ENCODE data around the gene SESN3.

The SESN3 gene

DNA sequence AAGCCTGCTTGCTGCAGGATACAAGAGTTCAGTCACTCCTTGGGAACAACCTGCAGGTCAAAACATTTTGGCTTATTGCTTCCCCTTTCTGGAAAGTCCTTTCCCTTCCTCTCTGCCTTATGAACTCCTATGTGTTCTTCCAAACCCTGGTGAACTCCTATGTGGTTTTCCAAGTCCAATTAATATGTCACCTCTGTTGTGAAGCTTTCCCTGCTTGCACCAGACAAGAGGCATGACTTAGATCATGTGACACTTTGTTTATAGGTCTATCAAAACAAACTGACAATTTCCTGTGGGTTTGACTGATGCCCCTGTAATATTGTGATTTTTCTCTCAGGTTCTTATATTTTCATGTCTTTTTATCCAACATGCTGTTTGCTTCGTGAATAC is 77.2 kb downstream of the SESN3 start:
- in situ Hi-C loops (cut with MboI; ENCODE audit: low sequenced_read_pairs): loop anchor here (10.0 kb wide), 2 partner anchors 551 to 611 kb away; no protein-coding TSS in a partner anchor

- in situ Hi-C loops (cut with MboI; ENCODE audit: low sequenced_read_pairs): loop anchor here (10.0 kb wide), 2 partner anchors 552 to 612 kb away; no protein-coding TSS in a partner anchor
These were observed 77.8 kb downstream of the SESN3 start for GRCh38 chr11:95152876-95153856.

- in situ Hi-C loops (cut with MboI; ENCODE audit: low sequenced_read_pairs): loop anchor here (10.0 kb wide), 2 partner anchors 554 to 614 kb away; no protein-coding TSS in a partner anchor
These were observed 79.9 kb downstream of the SESN3 start for GRCh38 chr11:95150956-95151684.

DNA sequence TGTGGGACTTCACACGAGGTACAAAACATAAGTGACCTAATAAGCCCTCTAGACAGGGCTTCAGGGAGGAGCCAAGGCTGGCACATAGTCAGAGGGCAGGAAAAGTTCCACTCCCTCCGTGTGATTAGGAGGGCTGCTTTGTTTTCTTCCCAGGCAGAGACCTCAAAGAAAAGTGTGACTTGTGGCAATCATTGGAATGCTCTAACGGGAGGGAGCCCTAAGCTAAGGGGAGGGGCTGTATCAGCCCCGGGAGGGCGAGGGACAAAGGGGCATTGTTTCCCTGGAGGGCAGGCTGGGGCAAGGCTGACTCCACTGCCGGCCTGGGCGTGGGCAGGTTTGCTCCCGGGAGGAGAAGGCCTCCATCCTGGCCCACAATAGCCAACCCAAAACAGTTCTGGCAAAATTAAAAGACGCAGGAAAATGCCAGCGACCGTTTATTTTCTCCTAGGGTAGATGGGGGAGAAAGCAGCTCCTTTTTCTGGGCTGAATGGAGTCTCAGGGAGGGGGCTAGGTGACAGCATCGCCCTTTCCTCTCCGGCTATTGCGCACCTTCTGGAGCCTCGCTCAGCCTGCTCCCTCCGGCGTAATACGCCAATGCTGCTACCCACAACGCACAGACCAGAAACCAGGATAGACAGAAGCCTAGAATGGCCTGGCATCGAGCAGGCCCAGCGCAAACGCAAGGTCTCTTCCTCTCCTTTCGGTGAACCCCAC is 81.2 kb downstream of the SESN3 start:
- in situ Hi-C loops (cut with MboI; ENCODE audit: low sequenced_read_pairs): loop anchor here (10.0 to 25.0 kb wide), 3 partner anchors 555 to 1287 kb away; no protein-coding TSS in a partner anchor

DNA sequence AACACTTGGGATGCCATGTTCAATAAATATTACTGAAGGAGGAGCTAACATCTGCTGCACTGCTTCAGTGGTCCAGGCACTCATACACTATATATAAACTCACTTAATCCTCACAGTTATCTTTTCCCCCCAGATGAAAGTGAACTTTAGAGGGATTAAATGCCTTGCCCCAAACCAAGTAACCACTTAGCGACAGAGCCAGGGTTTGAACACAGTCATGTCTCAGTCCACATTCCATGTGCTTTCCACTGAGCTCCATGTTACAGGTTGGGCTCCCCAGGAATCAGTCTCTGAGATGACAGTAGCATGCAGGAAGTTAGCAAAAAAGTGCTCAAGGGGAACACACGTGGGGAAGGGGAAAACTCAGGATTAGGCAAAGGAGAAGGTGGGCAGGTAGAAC is 82.1 kb downstream of the SESN3 start:
- in situ Hi-C loops (cut with MboI; ENCODE audit: low sequenced_read_pairs): loop anchor here (25.0 kb wide), 1 partner anchor 1288 kb away; no protein-coding TSS in a partner anchor

DNA sequence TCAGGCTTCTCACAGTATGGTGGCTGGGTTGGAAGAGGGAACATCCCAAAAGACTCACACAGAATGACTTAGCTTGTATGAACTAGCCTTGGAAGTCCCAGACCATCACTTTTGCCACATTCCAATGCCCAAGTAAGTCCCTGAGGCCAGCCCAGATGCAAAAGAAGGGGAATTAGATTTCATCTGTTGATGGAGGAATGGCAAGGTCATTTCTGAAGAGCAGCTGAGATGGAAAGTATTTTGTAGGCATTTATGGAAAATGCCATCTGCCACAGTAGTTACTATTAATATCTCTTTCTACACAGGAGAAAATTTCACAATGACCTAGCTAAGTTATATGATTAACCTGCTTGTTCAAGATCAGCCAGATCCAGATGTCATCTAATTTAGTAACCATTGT is 82.6 kb downstream of the SESN3 start:
- in situ Hi-C loops (cut with MboI; ENCODE audit: low sequenced_read_pairs): loop anchor here (25.0 kb wide), 1 partner anchor 1289 kb away; no protein-coding TSS in a partner anchor

- in situ Hi-C loops (cut with MboI; ENCODE audit: low sequenced_read_pairs): loop anchor here (25.0 kb wide), 1 partner anchor 1290 kb away; no protein-coding TSS in a partner anchor
These were observed 83.6 kb downstream of the SESN3 start for GRCh38 chr11:95147364-95147905.

DNA sequence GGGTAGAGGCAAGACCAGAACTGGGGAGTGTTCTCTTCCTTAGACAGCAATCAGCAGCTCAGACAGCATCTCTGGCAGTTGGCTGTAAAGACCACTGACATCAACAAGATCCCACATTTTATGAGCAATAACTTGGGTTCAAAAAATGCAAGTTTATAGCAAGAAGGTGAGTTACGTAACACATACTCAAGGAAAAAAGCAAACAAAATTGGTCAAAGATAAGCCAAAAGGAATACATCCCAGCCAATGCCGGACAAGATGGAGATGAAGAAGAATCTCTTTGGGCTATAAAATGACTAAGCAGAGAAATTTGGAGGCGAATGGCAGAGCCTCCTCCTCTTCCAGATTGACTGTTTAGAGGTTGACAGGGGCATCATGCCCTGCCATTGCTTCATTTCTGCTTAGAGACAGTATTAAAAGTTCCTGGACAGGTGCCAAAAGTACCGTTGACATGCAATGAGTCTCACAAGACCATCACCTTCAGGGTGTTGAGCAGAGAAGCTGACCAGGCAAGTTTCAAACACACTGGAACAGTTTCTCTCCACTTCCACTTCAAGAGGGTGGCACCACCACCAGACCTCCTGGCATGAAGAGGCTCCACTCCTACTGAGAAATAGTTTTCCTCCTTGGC is 85.5 kb downstream of the SESN3 start:
- in situ Hi-C loops (cut with MboI; ENCODE audit: low sequenced_read_pairs): loop anchor here (25.0 kb wide), 1 partner anchor 1292 kb away; no protein-coding TSS in a partner anchor

GRCh38 chr11:95144313-95145235 is 86.4 kb downstream of the SESN3 start:
- in situ Hi-C loops (cut with MboI; ENCODE audit: low sequenced_read_pairs): loop anchor here (25.0 kb wide), 1 partner anchor 1293 kb away; no protein-coding TSS in a partner anchor

GRCh38 chr11:95143106-95143681 is 87.8 kb downstream of the SESN3 start:
- in situ Hi-C loops (cut with MboI; ENCODE audit: low sequenced_read_pairs): loop anchor here (25.0 kb wide), 1 partner anchor 1294 kb away; no protein-coding TSS in a partner anchor

GRCh38 chr11:95142431-95142830 is 88.6 kb downstream of the SESN3 start:
- in situ Hi-C loops (cut with MboI; ENCODE audit: low sequenced_read_pairs): loop anchor here (25.0 kb wide), 1 partner anchor 1295 kb away; no protein-coding TSS in a partner anchor

GRCh38 chr11:95140397-95141033 is 90.5 kb downstream of the SESN3 start:
- in situ Hi-C loops (cut with MboI; ENCODE audit: low sequenced_read_pairs): loop anchor here (25.0 kb wide), 1 partner anchor 1297 kb away; no protein-coding TSS in a partner anchor

- in situ Hi-C loops (cut with MboI; ENCODE audit: low sequenced_read_pairs): loop anchor here (25.0 kb wide), 1 partner anchor 1299 kb away; no protein-coding TSS in a partner anchor
These were observed 92.6 kb downstream of the SESN3 start for GRCh38 chr11:95138448-95138847.

DNA sequence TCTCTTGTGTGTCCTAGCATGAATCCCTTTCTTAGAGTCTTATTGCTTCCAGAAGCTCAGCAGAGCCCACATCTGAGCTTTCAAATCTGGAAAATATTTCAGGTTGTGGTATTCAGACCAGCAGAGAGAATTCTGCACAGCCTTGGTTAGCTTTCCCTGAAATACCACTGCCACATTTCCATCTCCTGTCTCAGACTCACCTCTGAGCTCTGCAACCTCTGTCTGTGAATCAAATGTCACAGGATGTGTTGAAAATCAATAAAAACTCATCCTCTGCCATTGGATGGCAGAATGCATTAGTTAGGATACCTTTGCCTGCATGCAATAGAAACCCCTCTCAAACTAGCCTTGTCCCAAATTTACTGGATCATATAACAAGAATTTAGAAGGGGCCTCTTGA is 93.7 kb downstream of the SESN3 start:
- in situ Hi-C loops (cut with MboI; ENCODE audit: low sequenced_read_pairs): loop anchor here (25.0 kb wide), 1 partner anchor 1300 kb away; no protein-coding TSS in a partner anchor

DNA sequence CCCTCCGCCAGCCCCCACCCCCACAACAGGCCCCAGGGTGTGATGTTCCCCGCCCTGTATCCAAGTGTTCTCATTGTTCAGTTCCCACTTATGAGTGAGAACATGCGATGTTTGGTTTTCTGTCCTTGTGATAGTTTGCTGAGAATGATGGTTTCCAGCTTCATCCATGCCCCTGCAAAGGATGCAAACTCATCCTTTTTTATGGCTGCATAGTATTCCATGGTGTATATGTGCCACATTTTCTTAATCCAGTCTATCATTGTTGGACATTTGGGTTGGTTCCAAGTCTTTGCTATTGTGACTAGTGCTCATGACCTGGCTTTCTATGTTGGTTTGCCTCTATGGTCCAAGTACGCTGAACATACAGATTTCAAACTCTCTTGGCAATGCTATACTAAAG is 94.3 kb downstream of the SESN3 start:
- in situ Hi-C loops (cut with MboI; ENCODE audit: low sequenced_read_pairs): loop anchor here (25.0 kb wide), 1 partner anchor 1301 kb away; no protein-coding TSS in a partner anchor

DNA sequence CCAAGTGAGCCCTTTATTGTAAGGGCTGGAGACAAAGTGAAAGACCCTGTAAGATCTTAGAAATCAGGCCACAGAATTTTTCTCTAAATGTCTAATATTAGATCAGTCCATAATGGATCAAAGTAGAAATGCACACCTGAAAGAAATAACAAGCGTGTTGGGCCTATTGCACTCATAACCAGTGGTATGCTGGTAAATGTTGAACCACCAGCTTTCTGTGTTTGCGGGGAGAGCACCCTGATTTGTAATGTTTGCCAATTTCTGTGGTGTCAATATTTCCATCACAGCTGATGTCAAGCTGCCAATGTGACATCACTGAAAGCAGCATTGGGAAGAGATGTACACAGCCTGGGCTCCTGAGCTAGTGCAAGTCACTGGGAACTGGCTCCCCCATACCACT is 95.1 kb downstream of the SESN3 start:
- in situ Hi-C loops (cut with MboI; ENCODE audit: low sequenced_read_pairs): loop anchor here (25.0 kb wide), 1 partner anchor 1301 kb away; no protein-coding TSS in a partner anchor

DNA sequence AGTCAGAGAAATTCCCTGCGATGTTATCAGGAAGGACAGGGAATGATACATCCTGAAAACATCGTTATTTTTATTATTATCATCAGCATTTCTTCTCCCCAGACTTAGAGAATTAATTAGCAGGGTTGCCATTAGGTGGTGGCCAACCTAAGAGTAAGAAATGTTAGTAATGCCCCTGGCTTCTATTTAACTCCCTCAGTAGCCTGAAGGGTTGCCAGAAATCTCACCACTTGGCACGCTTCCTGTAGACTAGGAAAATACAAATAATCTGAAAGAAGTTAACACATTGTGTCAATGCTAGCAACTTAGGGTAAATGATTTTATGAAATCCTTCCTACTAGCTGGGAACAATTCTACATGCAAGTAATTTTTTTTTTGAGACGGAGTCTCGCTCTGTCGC is 95.8 kb downstream of the SESN3 start:
- in situ Hi-C loops (cut with MboI; ENCODE audit: low sequenced_read_pairs): loop anchor here (25.0 kb wide), 1 partner anchor 1302 kb away; no protein-coding TSS in a partner anchor

Measured in HL-60/S4 (cell line).